Measurements from ENCODE around the gene SIM2.

Gene SIM2

DNA sequence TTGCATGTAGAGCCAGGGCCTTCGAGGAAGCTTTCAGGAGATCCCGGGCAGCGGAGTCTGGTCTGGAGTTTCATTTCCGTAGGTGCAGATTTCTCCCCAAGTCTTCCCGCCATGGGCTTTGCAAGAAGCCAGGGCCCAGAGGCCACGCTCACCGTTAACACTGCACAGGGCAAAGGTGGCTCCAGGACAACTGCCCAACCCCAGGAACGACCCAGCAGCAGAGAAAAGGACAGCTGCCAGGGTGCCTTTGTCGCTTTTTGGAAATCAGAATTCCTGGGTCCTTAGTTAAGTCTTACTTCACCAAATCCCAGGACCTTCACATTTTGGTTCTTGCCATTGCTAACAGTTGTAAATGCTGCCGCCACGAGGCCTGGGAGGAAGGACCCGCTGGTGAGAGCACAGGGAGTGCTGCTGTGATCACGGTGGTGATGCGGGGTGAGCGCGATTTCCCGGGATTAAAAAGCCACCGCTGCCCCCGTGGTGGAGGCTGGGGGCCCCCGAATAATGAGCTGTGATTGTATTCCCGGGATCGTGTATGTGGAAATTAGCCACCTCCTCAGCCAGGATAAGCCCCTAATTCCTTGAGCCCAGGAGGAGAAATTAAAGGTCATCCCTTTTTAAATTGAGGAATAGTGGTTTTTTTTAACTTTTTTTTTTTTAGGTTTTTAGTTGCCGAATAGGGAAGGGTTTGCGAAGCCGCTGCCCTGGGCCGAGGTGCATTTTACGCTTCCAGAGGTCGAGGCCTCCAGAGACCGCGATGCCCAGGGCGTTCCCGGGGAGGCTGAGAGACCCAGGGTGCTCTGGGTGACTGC, 8.2 kb downstream of the SIM2 start:
- H3K27ac ChIP-seq: no peak overlapping the region

DNA sequence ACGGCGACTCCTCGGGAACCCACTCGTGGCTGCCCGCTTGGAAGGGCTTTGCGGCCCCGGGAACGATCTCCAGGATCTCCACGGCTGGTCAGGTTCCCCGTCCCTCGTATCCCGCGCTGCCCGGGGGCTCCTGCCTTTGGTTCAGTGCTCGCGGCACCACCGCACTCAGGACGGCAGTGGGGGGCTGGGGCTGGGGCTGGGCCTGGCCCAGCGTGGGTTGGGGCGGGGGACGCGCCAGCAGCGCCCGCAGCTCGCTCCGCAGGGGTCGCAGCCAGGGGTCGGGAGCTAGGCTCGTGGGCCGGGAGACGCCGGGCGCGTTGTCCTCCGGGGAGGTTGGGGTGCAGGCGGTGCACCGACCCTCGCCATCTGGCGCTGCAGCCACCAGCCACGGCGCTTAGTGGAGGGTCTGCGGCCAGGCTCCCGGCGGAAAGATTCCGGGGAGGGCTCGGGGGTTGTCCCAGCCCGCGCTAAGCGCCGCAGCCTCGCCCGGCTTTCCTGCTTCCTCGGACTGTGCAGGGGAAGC, 8.9 kb downstream of the SIM2 start:
- Histone ChIP-seq H3K79me2 (no peaks in the 10 kb centered on the region), H3K9ac (no peak overlapping the region), H3K4me1 (no peaks in the 10 kb centered on the region), H3K4me2 (ENCODE audit: low read length) (peak overlapping the region; percentile 54), H3K27me3 (ENCODE audit: control insufficient read depth, insufficient read depth, low read length) (peaks cover 12% of the 10 kb centered on the region), H3K36me3 (ENCODE audit: control insufficient read depth, insufficient read depth, low read length) (no peaks in the 10 kb centered on the region), H3K4me3 (ENCODE audit: low read depth, low read length) (no peak overlapping the region), H3K9me3 (ENCODE audit: control insufficient read depth, low read length) (no peaks in the 10 kb centered on the region), H2AFZ (no peak overlapping the region), H3K27ac (no peak overlapping the region)
- TF ChIP-seq CTCF (IDR thresholded peaks at IDR 0.05): no peak

More for the DNA sequence above, 8.2 kb downstream of the SIM2 start:
- Histone ChIP-seq H3K79me2 (no peaks in the 10 kb centered on the region), H3K4me2 (ENCODE audit: low read length) (no peak overlapping the region), H3K27me3 (ENCODE audit: control insufficient read depth, insufficient read depth, low read length) (peaks cover 12% of the 10 kb centered on the region), H3K4me3 (ENCODE audit: low read depth, low read length) (no peak overlapping the region), H3K9ac (no peak overlapping the region), H2AFZ (no peak overlapping the region), H3K36me3 (ENCODE audit: control insufficient read depth, insufficient read depth, low read length) (no peaks in the 10 kb centered on the region), H3K4me1 (no peaks in the 10 kb centered on the region), H3K9me3 (ENCODE audit: control insufficient read depth, low read length) (no peaks in the 10 kb centered on the region)
- no peak for TF ChIP-seq CTCF (IDR thresholded peaks at IDR 0.05)

GRCh38 chr21:36708286-36709029, 9.5 kb downstream of the SIM2 start:
- Histone ChIP-seq H3K27me3 (ENCODE audit: control insufficient read depth, insufficient read depth, low read length) (peaks cover 12% of the 10 kb centered on the region), H3K9ac (no peak overlapping the region), H3K4me2 (ENCODE audit: low read length) (peak overlapping the region; percentile 54), H2AFZ (peak overlapping the region; percentile 22), H3K27ac (no peak overlapping the region), H3K4me3 (ENCODE audit: low read depth, low read length) (no peak overlapping the region), H3K36me3 (ENCODE audit: control insufficient read depth, insufficient read depth, low read length) (no peaks in the 10 kb centered on the region), H3K79me2 (no peaks in the 10 kb centered on the region), H3K9me3 (ENCODE audit: control insufficient read depth, low read length) (no peaks in the 10 kb centered on the region), H3K4me1 (no peaks in the 10 kb centered on the region)
- TF ChIP-seq CTCF (IDR thresholded peaks at IDR 0.05): no peak

DNA sequence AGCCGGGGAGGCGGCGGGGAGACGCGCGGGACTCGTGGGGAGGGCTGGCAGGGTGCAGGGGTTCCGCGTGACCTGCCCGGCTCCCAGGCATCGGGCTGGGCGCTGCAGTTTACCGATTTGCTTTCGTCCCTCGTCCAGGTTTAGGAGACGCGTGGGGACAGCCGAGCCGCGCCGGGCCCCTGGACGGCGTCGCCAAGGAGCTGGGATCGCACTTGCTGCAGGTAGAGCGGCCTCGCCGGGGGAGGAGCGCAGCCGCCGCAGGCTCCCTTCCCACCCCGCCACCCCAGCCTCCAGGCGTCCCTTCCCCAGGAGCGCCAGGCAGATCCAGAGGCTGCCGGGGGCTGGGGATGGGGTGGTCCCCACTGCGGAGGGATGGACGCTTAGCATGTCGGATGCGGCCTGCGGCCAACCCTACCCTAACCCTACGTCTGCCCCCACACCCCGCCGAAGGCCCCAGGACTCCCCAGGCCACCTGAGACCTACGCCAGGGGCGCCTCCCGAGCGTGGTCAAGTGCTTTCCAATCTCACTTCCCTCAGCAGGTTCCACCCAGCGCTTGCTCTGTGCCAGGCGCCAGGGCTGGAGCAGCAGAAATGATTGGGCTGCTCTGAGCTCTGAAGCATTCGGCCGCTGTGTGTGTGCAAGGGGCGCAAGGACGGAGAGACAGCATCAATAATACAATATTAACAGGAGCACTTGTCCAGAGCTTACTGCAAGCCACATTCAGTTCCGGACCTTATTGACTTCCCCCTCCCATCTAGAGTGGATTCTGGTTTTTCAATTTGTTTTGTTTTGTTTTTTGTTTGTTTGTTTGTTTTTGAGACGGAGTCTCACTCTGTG, 10.3 kb downstream of the SIM2 start:
- H3K4me3 ChIP-seq (ENCODE audit: low read depth, low read length): no peak overlapping the region
- H2AFZ ChIP-seq: peak overlapping the region; percentile 22
- no peak overlapping the region for H3K27ac ChIP-seq
- no peaks in the 10 kb centered on the region for H3K79me2 ChIP-seq
- no peaks in the 10 kb centered on the region for H3K4me1 ChIP-seq
- H3K9me3 ChIP-seq (ENCODE audit: control insufficient read depth, low read length): no peaks in the 10 kb centered on the region
- H3K27me3 ChIP-seq (ENCODE audit: control insufficient read depth, insufficient read depth, low read length): peaks cover 12% of the 10 kb centered on the region
- H3K36me3 ChIP-seq (ENCODE audit: control insufficient read depth, insufficient read depth, low read length): no peaks in the 10 kb centered on the region
- peak overlapping the region; percentile 54 for H3K4me2 ChIP-seq (ENCODE audit: low read length)
- TF ChIP-seq CTCF (IDR thresholded peaks at IDR 0.05): no peak
- H3K9ac ChIP-seq: no peak overlapping the region

Data from parathyroid adenoma (tissue), 2 donors.